ENCODE measurements around the gene RASAL2. TPM values are rescaled to one million over a fixed set of nuclear protein-coding genes. Genes with fewer than 3 reads are reported as not detected.
A peak's percentile ranks its signal among the peaks of the same experiment; 100 is the strongest.

The RASAL2 gene
- total RNA-seq, 1 experiment from 2014 or later: 56.9 TPM

GRCh38 chr1:178465011-178465410 is 371.1 kb downstream of the RASAL2 start:
- H3K36me3 Mint-ChIP-seq (ENCODE audit: insufficient read depth, unreplicated experiment): peaks cover 47% of the 10 kb centered on the region
- H3K4me3 Mint-ChIP-seq (ENCODE audit: unreplicated experiment): peak overlapping the region; percentile 2
- POLR2A ChIA-PET: interaction anchor here (0.6 to 2.3 kb wide), 17 partner anchors 11 to 484 kb away, joined by 3 to 11 read pairs (median 3); no protein-coding TSS in a partner anchor
- peak; percentile 74 for DNase-seq (ENCODE audit: unreplicated experiment)
- H3K4me1 Mint-ChIP-seq (ENCODE audit: insufficient read depth, unreplicated experiment): peaks cover 27% of the 10 kb centered on the region
- H3K9me3 Mint-ChIP-seq (ENCODE audit: unreplicated experiment): no peaks in the 10 kb centered on the region
- BruUV-seq (replicated peaks): no TSS peak
- TF ChIP-seq, protein P1, sequence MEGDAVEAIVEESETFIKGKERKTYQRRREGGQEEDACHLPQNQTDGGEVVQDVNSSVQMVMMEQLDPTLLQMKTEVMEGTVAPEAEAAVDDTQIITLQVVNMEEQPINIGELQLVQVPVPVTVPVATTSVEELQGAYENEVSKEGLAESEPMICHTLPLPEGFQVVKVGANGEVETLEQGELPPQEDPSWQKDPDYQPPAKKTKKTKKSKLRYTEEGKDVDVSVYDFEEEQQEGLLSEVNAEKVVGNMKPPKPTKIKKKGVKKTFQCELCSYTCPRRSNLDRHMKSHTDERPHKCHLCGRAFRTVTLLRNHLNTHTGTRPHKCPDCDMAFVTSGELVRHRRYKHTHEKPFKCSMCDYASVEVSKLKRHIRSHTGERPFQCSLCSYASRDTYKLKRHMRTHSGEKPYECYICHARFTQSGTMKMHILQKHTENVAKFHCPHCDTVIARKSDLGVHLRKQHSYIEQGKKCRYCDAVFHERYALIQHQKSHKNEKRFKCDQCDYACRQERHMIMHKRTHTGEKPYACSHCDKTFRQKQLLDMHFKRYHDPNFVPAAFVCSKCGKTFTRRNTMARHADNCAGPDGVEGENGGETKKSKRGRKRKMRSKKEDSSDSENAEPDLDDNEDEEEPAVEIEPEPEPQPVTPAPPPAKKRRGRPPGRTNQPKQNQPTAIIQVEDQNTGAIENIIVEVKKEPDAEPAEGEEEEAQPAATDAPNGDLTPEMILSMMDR (IDR thresholded peaks at IDR 0.05; ENCODE audit: unreplicated experiment): no peak
- H3K27ac Mint-ChIP-seq (ENCODE audit: low read depth, unreplicated experiment): peak overlapping the region; percentile 73
- CTCF ChIA-PET: interaction anchor here (0.5 to 3.3 kb wide), 13 partner anchors 10 to 166 kb away, joined by 3 to 23 read pairs (median 3); no protein-coding TSS in a partner anchor
- H3K27me3 Mint-ChIP-seq (ENCODE audit: insufficient read depth, unreplicated experiment): no peaks in the 10 kb centered on the region
- intact Hi-C loops (cut with micrococcal nuclease): no loop called here

DNA sequence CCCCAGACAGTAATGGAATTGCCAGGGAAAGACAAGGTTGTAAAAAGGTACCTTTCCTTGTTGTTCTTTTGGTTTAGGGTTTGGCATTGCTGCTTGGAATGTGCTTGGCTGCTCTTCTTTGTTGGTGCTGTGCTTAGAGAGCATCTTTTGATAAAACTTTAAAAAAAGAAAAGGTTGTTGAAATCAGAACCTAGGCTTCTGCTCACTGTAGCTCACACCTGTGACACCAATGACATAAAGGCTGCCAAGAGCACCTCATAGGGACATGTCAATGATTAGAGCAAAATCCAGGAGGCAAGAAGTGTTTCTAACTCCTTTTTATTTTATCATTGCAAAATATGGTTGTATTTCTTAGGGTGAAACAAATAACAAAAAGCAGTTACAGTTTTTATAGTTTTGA is 373.9 kb downstream of the RASAL2 start:
- ChIA-PET CTCF (interaction anchor here (0.7 to 6.7 kb wide), 3 partner anchors 34 to 157 kb away, joined by 4 to 82 read pairs (median 22); no protein-coding TSS in a partner anchor), POLR2A (no interaction called here)
- H3K36me3 Mint-ChIP-seq (ENCODE audit: insufficient read depth, unreplicated experiment): peaks cover 69% of the 10 kb centered on the region
- no peak overlapping the region for H3K27ac Mint-ChIP-seq (ENCODE audit: low read depth, unreplicated experiment)
- TF ChIP-seq, protein P1 (IDR thresholded peaks at IDR 0.05; ENCODE audit: unreplicated experiment): no peak
- H3K4me1 Mint-ChIP-seq (ENCODE audit: insufficient read depth, unreplicated experiment): peaks cover 35% of the 10 kb centered on the region
- DNase-seq (ENCODE audit: unreplicated experiment): no peak
- BruUV-seq (replicated peaks): no TSS peak
- H3K9me3 Mint-ChIP-seq (ENCODE audit: unreplicated experiment): no peaks in the 10 kb centered on the region
- H3K4me3 Mint-ChIP-seq (ENCODE audit: unreplicated experiment): no peak overlapping the region
- H3K27me3 Mint-ChIP-seq (ENCODE audit: insufficient read depth, unreplicated experiment): no peaks in the 10 kb centered on the region
- intact Hi-C loops (cut with micrococcal nuclease): no loop called here

DNA sequence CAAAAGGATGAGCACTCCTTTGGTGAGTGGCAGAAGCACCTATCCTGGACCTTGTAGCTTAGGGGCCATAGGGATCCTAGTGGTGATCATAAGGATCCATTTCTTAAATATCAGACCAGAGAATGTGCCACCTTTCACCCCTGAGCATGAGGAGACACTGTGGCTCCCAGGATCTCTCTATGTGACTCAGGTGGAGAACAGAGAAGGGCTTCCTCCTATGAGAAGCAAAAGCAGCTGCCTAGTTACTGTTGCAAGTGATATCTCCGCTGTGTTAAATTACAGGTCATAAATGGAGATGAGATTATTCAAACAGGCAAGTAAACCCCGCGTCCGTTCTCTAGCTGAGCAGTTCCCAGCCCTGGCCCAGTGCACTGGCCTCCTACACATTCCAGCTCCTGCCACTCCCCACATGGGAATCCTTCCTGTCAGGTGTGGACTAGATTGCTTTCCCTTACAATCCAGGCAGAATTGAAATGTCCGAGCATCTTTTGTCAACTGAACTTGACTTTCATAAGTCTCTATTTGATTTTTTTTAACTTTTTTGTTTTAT is 376.6 kb downstream of the RASAL2 start:
- TF ChIP-seq, protein P1 (IDR thresholded peaks at IDR 0.05; ENCODE audit: unreplicated experiment): no peak
- no peaks in the 10 kb centered on the region for H3K27me3 Mint-ChIP-seq (ENCODE audit: insufficient read depth, unreplicated experiment)
- ChIA-PET POLR2A (interaction anchor here (0.7 to 2.7 kb wide), 6 partner anchors 9 to 167 kb away, joined by 3 to 10 read pairs (median 5); no protein-coding TSS in a partner anchor), CTCF (interaction anchor here (0.5 to 6.7 kb wide), 9 partner anchors 17 to 170 kb away, joined by 3 to 82 read pairs (median 4); no protein-coding TSS in a partner anchor)
- H3K4me3 Mint-ChIP-seq (ENCODE audit: unreplicated experiment): no peak overlapping the region
- peaks cover 69% of the 10 kb centered on the region for H3K36me3 Mint-ChIP-seq (ENCODE audit: insufficient read depth, unreplicated experiment)
- peaks cover 18% of the 10 kb centered on the region for H3K4me1 Mint-ChIP-seq (ENCODE audit: insufficient read depth, unreplicated experiment)
- peak overlapping the region; percentile 85 for H3K27ac Mint-ChIP-seq (ENCODE audit: low read depth, unreplicated experiment)
- intact Hi-C loops (cut with micrococcal nuclease): no loop called here
- peak; percentile 54 for DNase-seq (ENCODE audit: unreplicated experiment)
- H3K9me3 Mint-ChIP-seq (ENCODE audit: unreplicated experiment): no peaks in the 10 kb centered on the region
- BruUV-seq (replicated peaks): no TSS peak

DNA sequence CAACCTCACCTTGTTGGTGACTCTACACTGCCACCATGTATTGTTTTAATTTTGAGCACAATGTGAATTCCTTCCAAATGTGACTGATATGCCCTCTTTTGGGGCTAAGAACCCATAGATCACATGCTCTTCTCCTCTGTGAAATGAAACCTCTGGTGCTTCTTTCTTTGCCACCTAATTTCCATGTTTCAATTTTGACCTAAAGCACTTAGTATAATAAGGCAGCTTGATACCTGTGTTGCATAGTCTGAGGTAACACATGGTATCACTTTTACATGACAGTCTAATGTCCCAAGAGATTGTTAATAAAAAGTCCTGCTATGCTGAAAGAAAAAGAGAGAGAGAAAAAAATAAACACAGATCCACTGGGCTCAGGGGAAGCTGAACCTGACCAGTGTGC is 378.6 kb downstream of the RASAL2 start:
- Mint-ChIP-seq H3K4me1 (ENCODE audit: insufficient read depth, unreplicated experiment) (peaks cover 12% of the 10 kb centered on the region), H3K36me3 (ENCODE audit: insufficient read depth, unreplicated experiment) (peaks cover 62% of the 10 kb centered on the region), H3K27me3 (ENCODE audit: insufficient read depth, unreplicated experiment) (no peaks in the 10 kb centered on the region), H3K27ac (ENCODE audit: low read depth, unreplicated experiment) (peak overlapping the region; percentile 24), H3K9me3 (ENCODE audit: unreplicated experiment) (no peaks in the 10 kb centered on the region), H3K4me3 (ENCODE audit: unreplicated experiment) (no peak overlapping the region)
- POLR2A ChIA-PET: interaction anchor here (0.6 to 0.7 kb wide), 2 partner anchors 97 to 678 kb away, joined by 3 read pairs; no protein-coding TSS in a partner anchor
- TF ChIP-seq, protein P1 (IDR thresholded peaks at IDR 0.05; ENCODE audit: unreplicated experiment): no peak
- intact Hi-C loops (cut with micrococcal nuclease): no loop called here
- DNase-seq (ENCODE audit: unreplicated experiment): no peak
- CTCF ChIA-PET: interaction anchor here (0.5 to 6.7 kb wide), 6 partner anchors 29 to 1442 kb away, joined by 3 to 82 read pairs (median 3); no protein-coding TSS in a partner anchor
- no TSS peak for BruUV-seq (replicated peaks)

Measured in MCF 10A (cell line).